ENCODE measurements around the gene MCF2L2.

DNA sequence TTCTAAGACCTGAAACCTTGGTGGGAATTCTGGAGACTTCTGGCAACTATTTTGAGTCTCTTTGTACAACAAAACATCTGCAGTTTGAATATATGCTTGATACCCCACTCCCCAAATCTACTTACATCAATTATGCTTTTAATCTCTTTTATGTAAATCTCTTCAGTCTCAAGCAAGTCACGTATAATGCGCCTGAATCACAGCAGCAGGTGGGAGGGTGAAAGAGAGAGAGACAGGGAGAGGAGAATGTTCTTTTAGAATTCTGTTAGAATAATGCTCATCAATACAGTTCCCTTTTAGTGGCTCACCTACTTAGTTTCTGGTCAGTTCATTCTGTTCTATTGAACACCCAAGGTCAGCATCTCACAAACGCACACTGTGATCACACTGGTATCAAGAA is 197.6 kb downstream of the MCF2L2 start:
- no peak for TF ChIP-seq EZH2 (IDR thresholded peaks at IDR 0.05)
- no peak for TF ChIP-seq POLR2AphosphoS5 (IDR thresholded peaks at IDR 0.05; ENCODE audit: borderline replicate concordance, low read depth, low read length)

All from SK-N-MC (cell line).